ENCODE measurements around the gene DPYSL3.

GRCh38 chr5:147466360-147466980 lies 43.4 kb downstream of the DPYSL3 start:
- TF ChIP-seq EZH2 (IDR thresholded peaks at IDR 0.05) = no peak
- no peak for TF ChIP-seq FOXP2 (optimal IDR thresholded peaks at IDR 0.05; ENCODE audit: control extremely low read depth, extremely low read length, insufficient read depth)

All from SK-N-MC (cell line).